Retinal pigment epithelial cell (primary cell): ENCODE measurements around the gene PADI3.
A peak's percentile ranks its signal among the peaks of the same experiment; 100 is the strongest.

Experiments
- DNase-seq: peaks from one replicate; pipeline ENCODE4 v3.0.0-alpha.2; 2010; ENCODE audit warnings: low read depth
- H3K4me3 ChIP-seq: 2 replicates; pipeline ENCODE4 v1.5.1; 2011; ENCODE audit warnings: mild to moderate bottlenecking, low read length, control low read depth, moderate library complexity
- TF ChIP-seq, protein P1 (sequence below): conservative IDR thresholded peaks from 2 replicates; pipeline ENCODE4 v1.5.1; 2011; ENCODE audit warnings: low read depth, low read length, control low read depth, inconsistent platforms

PADI3 gene

DNA sequence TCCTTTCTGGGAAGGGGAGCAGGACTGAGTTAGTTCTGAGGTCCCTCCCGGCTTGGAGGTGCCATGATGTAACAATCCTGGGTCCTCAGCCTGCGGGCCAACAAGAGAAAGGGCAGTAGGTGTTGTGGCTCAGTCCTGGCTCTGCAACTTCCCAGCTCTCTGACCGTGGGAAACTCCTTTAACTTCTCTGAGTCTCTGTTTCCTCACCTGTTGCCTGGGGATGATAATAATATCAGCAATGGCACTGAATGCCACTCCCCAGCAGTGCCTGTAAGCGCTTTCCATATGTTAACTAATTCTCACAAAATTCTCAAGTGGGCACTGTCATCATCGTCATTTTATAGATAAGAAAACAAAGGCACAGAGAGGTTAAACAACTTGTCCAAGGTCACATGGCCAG lies 2.3 kb downstream of the PADI3 start:
- TF ChIP-seq, protein P1, sequence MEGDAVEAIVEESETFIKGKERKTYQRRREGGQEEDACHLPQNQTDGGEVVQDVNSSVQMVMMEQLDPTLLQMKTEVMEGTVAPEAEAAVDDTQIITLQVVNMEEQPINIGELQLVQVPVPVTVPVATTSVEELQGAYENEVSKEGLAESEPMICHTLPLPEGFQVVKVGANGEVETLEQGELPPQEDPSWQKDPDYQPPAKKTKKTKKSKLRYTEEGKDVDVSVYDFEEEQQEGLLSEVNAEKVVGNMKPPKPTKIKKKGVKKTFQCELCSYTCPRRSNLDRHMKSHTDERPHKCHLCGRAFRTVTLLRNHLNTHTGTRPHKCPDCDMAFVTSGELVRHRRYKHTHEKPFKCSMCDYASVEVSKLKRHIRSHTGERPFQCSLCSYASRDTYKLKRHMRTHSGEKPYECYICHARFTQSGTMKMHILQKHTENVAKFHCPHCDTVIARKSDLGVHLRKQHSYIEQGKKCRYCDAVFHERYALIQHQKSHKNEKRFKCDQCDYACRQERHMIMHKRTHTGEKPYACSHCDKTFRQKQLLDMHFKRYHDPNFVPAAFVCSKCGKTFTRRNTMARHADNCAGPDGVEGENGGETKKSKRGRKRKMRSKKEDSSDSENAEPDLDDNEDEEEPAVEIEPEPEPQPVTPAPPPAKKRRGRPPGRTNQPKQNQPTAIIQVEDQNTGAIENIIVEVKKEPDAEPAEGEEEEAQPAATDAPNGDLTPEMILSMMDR = no peak
- H3K4me3 ChIP-seq = no peak overlapping the region
- no peak for DNase-seq

DNA sequence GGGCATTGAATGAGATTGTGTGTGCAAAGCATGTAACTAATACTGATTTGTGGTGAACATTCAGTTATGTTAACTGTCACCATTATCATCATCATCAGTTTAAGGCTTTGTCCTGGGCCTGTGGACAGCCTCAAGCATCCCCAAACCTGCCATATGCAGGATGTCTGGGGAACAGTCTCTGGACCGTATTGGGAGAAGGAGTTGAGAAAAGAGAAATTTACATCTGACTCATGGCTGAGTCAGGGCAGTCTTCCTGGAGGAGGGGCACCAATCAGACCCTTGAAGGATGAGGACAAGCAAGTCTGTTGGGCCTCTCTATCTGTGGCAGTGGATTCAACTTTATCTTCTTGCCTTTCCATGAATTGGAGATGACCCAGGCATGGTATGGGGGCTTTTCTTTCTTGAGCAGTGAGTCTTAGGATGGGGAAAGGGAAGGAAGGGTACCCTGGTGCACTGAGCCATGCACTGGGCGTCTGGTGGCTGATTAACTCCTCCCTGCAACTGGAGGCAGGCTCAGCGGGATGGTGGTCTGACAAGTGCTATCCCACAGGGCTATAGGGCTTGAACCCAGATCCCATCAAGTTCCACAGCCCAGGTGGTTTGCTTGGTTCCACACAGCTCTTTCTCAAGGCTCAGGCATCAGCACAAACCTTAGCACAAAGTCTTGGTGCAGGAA lies 2.9 kb downstream of the PADI3 start:
- TF ChIP-seq, protein P1 = no peak
- no peak overlapping the region for H3K4me3 ChIP-seq
- DNase-seq = no peak

DNA sequence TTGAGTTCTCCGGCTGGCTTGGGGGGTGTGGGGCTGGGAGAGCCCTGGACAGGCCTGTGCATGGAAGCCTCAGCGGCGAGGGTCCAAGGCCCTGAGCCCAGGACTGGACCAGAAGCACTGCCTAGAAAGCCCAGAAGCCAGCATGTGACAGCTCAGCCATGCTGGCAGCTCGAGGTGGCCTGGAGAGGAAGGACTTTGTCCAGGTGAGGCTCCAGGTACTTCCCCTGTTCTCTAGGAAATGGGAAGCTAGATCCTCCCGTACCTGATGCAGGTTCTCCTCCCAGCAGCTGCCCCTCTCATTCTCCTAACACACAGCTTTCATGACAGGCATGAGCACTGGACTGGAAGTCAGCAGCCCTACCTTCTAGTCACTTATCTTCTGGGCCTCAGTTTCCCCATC lies 6.4 kb downstream of the PADI3 start:
- TF ChIP-seq, protein P1 = no peak
- H3K4me3 ChIP-seq = no peak overlapping the region
- DNase-seq = no peak

DNA sequence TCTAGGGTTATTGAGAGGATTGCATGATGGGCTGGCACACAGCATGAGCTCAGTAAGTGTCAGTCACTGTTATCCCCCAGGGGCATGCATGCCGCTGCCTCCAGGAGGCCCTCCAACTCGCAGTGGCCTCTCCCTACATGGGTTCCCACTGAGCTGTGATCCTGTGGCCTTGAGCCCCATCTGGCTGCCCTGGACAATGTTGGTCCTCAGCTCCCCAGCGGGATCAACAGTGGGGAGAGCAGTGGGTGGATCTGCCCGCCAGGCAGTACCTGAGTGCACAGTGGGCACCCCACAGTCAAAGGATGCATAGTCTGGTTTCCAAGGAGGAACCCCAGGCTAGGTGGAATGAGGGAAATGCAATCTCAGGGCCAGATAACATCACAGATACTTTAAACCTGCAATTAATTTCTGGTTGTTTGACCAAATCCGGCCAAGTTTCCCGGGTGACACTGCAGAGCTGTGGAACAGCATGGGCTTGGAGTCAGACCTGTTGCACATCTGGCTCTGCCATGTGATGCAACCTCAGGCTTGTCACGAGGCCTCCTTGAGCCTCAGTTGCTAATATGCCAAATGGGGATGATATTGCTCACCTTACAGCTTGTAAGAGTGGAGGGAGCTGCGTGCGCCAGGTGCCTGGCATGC lies 9.3 kb downstream of the PADI3 start:
- TF ChIP-seq, protein P1 = no peak
- no peak for DNase-seq
- no peak overlapping the region for H3K4me3 ChIP-seq

DNA sequence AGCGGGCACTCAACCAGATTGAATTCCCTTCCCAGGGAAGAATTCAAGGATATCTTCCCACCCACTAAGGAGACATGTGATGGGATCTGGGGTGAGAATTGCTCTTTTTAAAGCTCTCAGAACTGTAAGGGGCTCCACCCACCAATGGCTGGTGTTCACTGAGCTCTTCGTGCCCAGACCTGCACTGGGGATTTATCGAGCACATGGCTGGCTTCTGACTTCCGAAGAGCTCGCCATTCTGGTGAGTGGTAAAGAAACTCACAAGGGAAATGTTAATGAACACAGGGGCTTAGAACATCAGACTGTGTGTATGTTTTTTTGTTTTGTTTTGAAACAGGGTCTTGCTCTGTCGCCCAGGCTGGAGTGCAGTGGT lies 9.8 kb downstream of the PADI3 start:
- no peak overlapping the region for H3K4me3 ChIP-seq
- DNase-seq = no peak
- TF ChIP-seq, protein P1 = no peak

DNA sequence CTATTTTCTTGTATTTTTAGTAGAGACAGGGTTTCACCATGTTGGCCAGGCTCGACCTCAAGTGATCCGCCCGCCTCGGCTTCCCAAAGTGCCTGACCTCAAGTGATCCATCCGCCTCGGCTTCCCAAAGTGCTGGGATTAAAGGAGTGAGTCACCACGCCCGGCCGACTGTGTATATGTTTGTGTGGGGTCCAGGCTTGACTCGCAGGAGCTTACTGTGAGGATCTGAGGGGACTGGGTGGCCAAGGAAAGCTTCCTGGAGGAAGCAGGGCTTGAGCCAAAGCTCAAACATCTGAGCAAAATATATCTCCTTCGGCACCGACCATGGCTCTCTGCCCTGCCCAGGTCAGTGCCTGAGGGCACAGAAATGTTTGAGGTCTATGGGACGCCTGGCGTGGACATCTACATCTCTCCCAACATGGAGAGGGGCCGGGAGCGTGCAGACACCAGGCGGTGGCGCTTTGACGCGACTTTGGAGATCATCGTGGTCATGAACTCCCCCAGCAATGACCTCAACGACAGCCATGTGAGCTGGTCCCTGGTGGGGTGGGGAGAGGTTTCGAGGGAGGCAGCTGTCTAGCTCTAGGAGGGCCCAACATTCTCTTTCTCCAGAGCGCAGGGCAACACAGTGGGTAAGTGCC lies 10.5 kb downstream of the PADI3 start:
- DNase-seq = peak; percentile 40
- H3K4me3 ChIP-seq = no peak overlapping the region
- TF ChIP-seq, protein P1 = no peak

DNA sequence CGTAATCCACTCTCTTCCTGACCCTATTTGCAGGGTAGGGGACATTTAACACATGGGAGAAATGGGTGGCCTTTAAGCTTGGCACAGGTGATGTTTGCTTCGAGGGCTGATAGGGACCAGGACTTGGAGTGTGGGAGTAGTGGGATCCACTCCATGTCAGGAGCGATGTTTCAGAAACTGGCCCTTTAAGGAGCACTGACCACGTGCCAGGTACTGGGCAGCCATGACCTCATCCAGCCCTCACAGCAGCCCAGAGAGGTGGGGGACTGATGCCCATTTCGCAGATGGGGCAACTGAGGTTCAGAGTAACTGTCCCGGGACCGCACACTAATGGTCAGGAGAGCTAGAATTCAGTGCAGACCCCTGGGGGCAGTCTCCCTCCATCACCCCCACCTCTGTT lies 11.4 kb downstream of the PADI3 start:
- no peak for DNase-seq
- TF ChIP-seq, protein P1 = no peak
- H3K4me3 ChIP-seq = no peak overlapping the region
